ENCODE measurements around the gene RANBP9.

DNA sequence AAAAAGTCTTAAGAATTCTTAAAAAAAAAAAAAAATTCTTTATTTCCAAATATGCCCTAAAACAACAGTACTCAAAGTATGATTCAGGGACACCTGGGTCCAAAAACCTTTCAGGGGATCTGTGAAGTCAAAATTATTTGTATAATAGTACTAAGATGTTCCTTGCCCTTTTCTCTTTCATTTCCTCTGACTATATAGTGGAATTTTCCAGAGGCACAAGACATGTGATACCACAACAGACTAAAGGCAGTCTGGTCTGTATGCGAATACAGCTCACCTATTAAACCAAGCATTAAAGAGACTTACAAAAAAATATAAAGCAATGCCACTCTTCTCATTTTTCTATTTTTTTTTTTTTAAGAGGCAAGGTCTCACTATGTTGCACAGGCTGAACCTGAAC is 81.1 kb downstream of the RANBP9 start:
- TF ChIP-seq, protein P1, sequence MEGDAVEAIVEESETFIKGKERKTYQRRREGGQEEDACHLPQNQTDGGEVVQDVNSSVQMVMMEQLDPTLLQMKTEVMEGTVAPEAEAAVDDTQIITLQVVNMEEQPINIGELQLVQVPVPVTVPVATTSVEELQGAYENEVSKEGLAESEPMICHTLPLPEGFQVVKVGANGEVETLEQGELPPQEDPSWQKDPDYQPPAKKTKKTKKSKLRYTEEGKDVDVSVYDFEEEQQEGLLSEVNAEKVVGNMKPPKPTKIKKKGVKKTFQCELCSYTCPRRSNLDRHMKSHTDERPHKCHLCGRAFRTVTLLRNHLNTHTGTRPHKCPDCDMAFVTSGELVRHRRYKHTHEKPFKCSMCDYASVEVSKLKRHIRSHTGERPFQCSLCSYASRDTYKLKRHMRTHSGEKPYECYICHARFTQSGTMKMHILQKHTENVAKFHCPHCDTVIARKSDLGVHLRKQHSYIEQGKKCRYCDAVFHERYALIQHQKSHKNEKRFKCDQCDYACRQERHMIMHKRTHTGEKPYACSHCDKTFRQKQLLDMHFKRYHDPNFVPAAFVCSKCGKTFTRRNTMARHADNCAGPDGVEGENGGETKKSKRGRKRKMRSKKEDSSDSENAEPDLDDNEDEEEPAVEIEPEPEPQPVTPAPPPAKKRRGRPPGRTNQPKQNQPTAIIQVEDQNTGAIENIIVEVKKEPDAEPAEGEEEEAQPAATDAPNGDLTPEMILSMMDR (IDR thresholded peaks at IDR 0.05) = no peak
- TF ChIP-seq POLR2A (IDR thresholded peaks at IDR 0.05) = no peak
- no peak for TF ChIP-seq POLR2AphosphoS5 (IDR thresholded peaks at IDR 0.05)
